ENCODE measurements around the gene PPP2R2D.

PPP2R2D gene

DNA sequence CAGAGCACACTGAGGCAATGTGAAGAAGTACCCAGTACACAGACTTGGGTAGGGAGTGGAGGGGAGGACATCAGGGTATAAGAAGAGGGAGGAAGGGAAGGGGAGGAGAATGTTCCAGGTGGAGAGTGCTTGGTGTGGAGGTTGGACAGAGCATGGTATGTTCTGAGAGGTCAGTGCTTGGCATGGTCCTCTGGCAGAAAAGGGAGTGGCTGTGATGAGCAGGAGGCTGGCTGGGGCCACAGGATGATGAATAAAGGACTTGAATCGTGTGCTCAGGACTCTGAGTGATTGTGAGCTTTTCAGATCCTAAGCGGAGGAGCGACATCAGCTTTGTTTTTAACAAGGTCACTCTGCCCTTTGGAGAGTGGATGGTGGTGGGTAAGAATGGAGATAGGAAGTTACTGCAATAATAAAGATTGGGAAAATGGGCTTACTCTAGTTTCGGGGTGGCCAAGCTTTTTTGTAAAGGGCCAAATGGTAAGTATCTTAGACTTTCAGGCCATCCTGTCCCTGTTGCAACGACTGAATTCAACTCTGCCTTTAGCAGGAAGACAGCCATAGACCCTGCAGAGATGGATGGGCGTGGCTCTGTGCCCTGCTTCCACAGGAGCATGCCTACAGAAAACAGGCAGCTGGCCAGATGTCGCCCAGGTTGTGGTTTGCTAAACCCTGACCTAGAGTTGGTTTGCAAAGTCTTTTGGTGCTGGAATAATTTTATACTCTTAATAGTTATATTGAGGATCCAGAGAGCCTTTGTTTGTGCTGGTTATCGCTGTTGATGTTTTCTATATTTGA, 8.4 kb downstream of the PPP2R2D start:
- H3K9ac ChIP-seq, result no peak overlapping the region
- H3K4me3 ChIP-seq (IDR thresholded peaks at IDR 0.05; ENCODE audit: insufficient read depth, low read depth, low read length), result no peak overlapping the region
- H4K20me1 ChIP-seq (ENCODE audit: insufficient read depth), result no peaks in the 10 kb centered on the region
- H3K4me2 ChIP-seq, result no peak overlapping the region
- H3K36me3 ChIP-seq (ENCODE audit: insufficient read depth), result no peaks in the 10 kb centered on the region
- no peak overlapping the region for H2AFZ ChIP-seq (ENCODE audit: low read depth)
- H3K27me3 ChIP-seq (ENCODE audit: insufficient read depth, low read depth), result no peaks in the 10 kb centered on the region
- peaks cover 64% of the 10 kb centered on the region for H3K79me2 ChIP-seq (ENCODE audit: insufficient read depth, low read depth)
- H3K27ac ChIP-seq, result no peak overlapping the region
- peaks cover 13% of the 10 kb centered on the region for H3K4me1 ChIP-seq (ENCODE audit: low read depth, poor library complexity, severe bottlenecking)
- TF ChIP-seq, protein P1, sequence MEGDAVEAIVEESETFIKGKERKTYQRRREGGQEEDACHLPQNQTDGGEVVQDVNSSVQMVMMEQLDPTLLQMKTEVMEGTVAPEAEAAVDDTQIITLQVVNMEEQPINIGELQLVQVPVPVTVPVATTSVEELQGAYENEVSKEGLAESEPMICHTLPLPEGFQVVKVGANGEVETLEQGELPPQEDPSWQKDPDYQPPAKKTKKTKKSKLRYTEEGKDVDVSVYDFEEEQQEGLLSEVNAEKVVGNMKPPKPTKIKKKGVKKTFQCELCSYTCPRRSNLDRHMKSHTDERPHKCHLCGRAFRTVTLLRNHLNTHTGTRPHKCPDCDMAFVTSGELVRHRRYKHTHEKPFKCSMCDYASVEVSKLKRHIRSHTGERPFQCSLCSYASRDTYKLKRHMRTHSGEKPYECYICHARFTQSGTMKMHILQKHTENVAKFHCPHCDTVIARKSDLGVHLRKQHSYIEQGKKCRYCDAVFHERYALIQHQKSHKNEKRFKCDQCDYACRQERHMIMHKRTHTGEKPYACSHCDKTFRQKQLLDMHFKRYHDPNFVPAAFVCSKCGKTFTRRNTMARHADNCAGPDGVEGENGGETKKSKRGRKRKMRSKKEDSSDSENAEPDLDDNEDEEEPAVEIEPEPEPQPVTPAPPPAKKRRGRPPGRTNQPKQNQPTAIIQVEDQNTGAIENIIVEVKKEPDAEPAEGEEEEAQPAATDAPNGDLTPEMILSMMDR (conservative IDR thresholded peaks at IDR 0.05; ENCODE audit: low read depth, low read length), result no peak

DNA sequence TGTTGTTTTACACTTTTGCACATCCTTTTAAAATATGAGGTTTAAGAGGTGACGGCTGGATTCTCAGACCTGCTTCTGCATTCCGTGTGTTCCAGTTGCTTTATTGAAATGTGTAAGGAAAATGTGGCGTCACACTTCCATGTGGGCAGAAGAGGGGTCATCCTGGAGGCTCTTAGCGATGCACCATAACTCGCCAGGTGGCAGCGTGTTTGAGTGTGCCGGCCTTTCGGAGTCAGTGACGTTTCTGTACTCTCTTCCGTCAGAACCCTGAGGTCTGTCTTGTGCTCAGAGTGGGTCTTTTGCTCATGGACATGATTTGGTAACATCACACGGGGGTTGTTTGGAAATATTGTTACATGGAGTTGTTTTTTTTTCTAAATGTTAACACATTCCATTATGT, 9.1 kb downstream of the PPP2R2D start:
- no peak overlapping the region for H3K4me2 ChIP-seq
- H3K36me3 ChIP-seq (ENCODE audit: insufficient read depth), result no peaks in the 10 kb centered on the region
- no peaks in the 10 kb centered on the region for H3K27me3 ChIP-seq (ENCODE audit: insufficient read depth, low read depth)
- H3K79me2 ChIP-seq (ENCODE audit: insufficient read depth, low read depth), result peaks cover 64% of the 10 kb centered on the region
- no peak overlapping the region for H3K4me3 ChIP-seq (IDR thresholded peaks at IDR 0.05; ENCODE audit: insufficient read depth, low read depth, low read length)
- TF ChIP-seq, protein P1 (conservative IDR thresholded peaks at IDR 0.05; ENCODE audit: low read depth, low read length), result no peak
- no peaks in the 10 kb centered on the region for H4K20me1 ChIP-seq (ENCODE audit: insufficient read depth)
- H3K4me1 ChIP-seq (ENCODE audit: low read depth, poor library complexity, severe bottlenecking), result peaks cover 6% of the 10 kb centered on the region
- no peak overlapping the region for H3K27ac ChIP-seq
- H3K9ac ChIP-seq, result no peak overlapping the region
- no peak overlapping the region for H2AFZ ChIP-seq (ENCODE audit: low read depth)

DNA sequence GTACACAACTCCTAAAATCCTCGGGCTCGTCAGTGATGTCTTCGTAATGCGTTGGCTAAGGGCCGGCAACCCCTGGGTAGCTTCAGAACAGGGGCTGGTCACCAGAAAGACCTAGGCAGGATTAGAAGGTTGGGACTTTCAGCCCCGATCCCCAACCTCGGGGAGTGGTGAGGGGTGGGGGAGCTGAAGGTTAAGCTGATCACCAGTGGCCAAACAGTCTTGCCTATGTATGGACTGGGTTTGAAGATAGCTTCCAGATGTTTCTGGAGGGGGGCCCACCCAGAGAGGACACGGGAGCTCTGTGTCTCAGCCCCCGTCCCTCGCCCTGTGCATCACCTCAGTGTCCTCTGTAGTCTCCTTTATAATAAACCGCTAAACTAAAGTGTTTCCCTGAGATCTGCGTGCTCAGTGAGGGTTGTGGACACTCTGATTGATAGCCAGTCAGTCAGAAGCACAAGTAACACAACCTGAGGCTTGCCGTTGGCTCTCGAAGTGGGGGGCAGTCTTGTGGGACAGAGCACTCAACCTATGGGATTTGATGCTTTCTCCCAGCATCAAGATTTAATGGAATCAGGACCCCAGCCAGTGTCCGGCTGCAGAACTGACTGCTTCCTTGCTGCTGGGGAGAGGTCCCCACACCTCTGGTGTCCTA, 10.0 kb downstream of the PPP2R2D start:
- H3K27me3 ChIP-seq (ENCODE audit: insufficient read depth, low read depth), result no peaks in the 10 kb centered on the region
- no peak overlapping the region for H2AFZ ChIP-seq (ENCODE audit: low read depth)
- peaks cover 64% of the 10 kb centered on the region for H3K79me2 ChIP-seq (ENCODE audit: insufficient read depth, low read depth)
- H3K4me2 ChIP-seq, result no peak overlapping the region
- H3K4me3 ChIP-seq (IDR thresholded peaks at IDR 0.05; ENCODE audit: insufficient read depth, low read depth, low read length), result no peak overlapping the region
- H3K4me1 ChIP-seq (ENCODE audit: low read depth, poor library complexity, severe bottlenecking), result no peaks in the 10 kb centered on the region
- H3K27ac ChIP-seq, result no peak overlapping the region
- H3K9ac ChIP-seq, result no peak overlapping the region
- TF ChIP-seq, protein P1 (conservative IDR thresholded peaks at IDR 0.05; ENCODE audit: low read depth, low read length), result no peak
- H4K20me1 ChIP-seq (ENCODE audit: insufficient read depth), result no peaks in the 10 kb centered on the region
- H3K36me3 ChIP-seq (ENCODE audit: insufficient read depth), result no peaks in the 10 kb centered on the region

DNA sequence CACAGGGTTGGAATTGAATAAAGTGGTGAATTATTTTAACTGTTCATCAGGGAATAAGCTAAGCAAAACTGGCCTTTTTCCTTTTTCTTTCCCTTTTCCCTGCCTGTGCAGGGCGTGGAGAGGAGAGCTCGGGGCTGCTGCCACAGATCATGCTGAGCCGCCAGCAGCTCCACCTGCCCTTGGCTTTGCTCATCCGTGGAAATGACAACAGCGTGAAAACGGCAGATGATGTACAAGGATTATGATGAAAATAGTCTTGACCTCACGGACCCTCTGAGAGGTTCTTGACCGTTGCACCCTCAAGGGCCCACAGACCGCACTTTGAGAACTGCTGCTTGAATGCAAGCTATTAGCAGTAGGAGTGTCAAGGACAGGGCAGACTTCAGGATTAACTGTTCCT, 10.6 kb downstream of the PPP2R2D start:
- Histone ChIP-seq H3K36me3 (ENCODE audit: insufficient read depth) (no peaks in the 10 kb centered on the region), H3K27ac (no peak overlapping the region), H4K20me1 (ENCODE audit: insufficient read depth) (no peaks in the 10 kb centered on the region), H3K4me1 (ENCODE audit: low read depth, poor library complexity, severe bottlenecking) (no peaks in the 10 kb centered on the region), H3K79me2 (ENCODE audit: insufficient read depth, low read depth) (peaks cover 62% of the 10 kb centered on the region; the same call in 1 of the 2 replicates), H2AFZ (ENCODE audit: low read depth) (no peak overlapping the region), H3K27me3 (ENCODE audit: insufficient read depth, low read depth) (no peaks in the 10 kb centered on the region), H3K4me3 (IDR thresholded peaks at IDR 0.05; ENCODE audit: insufficient read depth, low read depth, low read length) (no peak overlapping the region), H3K9ac (no peak overlapping the region), H3K4me2 (no peak overlapping the region)
- TF ChIP-seq, protein P1 (conservative IDR thresholded peaks at IDR 0.05; ENCODE audit: low read depth, low read length), result no peak
